Suprapubic skin (tissue), 4 donors: ENCODE measurements around the gene RPS6KA2. TPM values are rescaled to one million over a fixed set of nuclear protein-coding genes. Genes with fewer than 3 reads are reported as not detected.

Experiments
- DNase-seq, 2 donors: peaks; one replicate each; pipeline ENCODE4 v3.0.0-alpha.2; 2019; ENCODE audit warnings: low spot score in 2 of 2
- H3K27ac ChIP-seq: fragments of 200-600 bp; sonication (generic); one replicate; pipeline ENCODE4 v1.5.1; 2019
- H3K27me3 ChIP-seq: fragments of 200-600 bp; sonication (generic); one replicate; pipeline ENCODE4 v1.5.1; 2019
- H3K36me3 ChIP-seq: fragments of 200-600 bp; sonication (generic); one replicate; pipeline ENCODE4 v1.5.1; 2019
- H3K4me1 ChIP-seq: fragments of 200-600 bp; sonication (generic); one replicate; pipeline ENCODE4 v1.5.1; 2019
- H3K4me3 ChIP-seq: fragments of 200-600 bp; sonication (generic); one replicate; pipeline ENCODE4 v1.5.1; 2019; ENCODE audit warnings: mild to moderate bottlenecking
- H3K9me3 ChIP-seq: fragments of 200-600 bp; sonication (generic); one replicate; pipeline ENCODE4 v1.5.1; 2019
- CTCF ChIP-seq, 2 donors: fragments of 200-600 bp in 1 of 2; fragments of 450-650 bp in 1 of 2; sonication (generic) in 1 of 2; IDR thresholded peaks; one replicate each; pipeline ENCODE4 v1.5.1; 2016 to 2019; ENCODE audit warnings: antibody characterized with exemption in 2 of 2, mild to moderate bottlenecking in 1 of 2, moderate library complexity in 1 of 2
- EP300 ChIP-seq: sonication (generic); formaldehyde crosslinking; IDR thresholded peaks from one replicate; pipeline ENCODE4 v1.6.1; 2017; ENCODE audit warnings: antibody characterized with exemption
- POLR2A ChIP-seq, 2 donors: fragments of 450-650 bp; IDR thresholded peaks; one replicate each; pipeline ENCODE4 v1.6.1; 2017; ENCODE audit warnings: antibody characterized with exemption in 2 of 2, mild to moderate bottlenecking in 2 of 2, moderate library complexity in 2 of 2
- POLR2AphosphoS5 ChIP-seq, 3 donors: sonication (generic); formaldehyde crosslinking; IDR thresholded peaks; one replicate each; pipeline ENCODE4 v1.6.1; 2017; ENCODE audit warnings: antibody characterized with exemption in 3 of 3
- WGBS: methylation state at CpG from one replicate; pipeline ENCODE4 v1.1.5; 2018; 5-methylcytosine and 5-hydroxymethylcytosine counted together
- total RNA-seq, 4 donors: library from RNA; depleted of rRNA; stranded (reverse); fragments of >200 nt; gene quantifications; one replicate each; pipeline ENCODE4 v1.1.0, GENCODE V29; 2016

The RPS6KA2 gene
- total RNA-seq, 4 donors from 2014 or later = 24.2 to 38.5 (median 32.3) TPM

GRCh38 chr6:166629628-166630027 lies 2.6 kb upstream of the RPS6KA2 start:
- Histone ChIP-seq H3K4me3 (no peak overlapping the region), H3K27ac (no peak overlapping the region), H3K27me3 (peaks cover 7% of the 10 kb centered on the region), H3K9me3 (no peaks in the 10 kb centered on the region), H3K4me1 (peaks cover 21% of the 10 kb centered on the region), H3K36me3 (no peaks in the 10 kb centered on the region)
- DNase-seq = no peak
- TF ChIP-seq CTCF (IDR thresholded peaks at IDR 0.05) = no peak
- no peak for TF ChIP-seq POLR2AphosphoS5 (IDR thresholded peaks at IDR 0.05)
- no peak for TF ChIP-seq EP300
- TF ChIP-seq POLR2A (IDR thresholded peaks at IDR 0.05) = no peak
- WGBS = 89% methylated on average over 5 of the region's 5 CpGs

- WGBS = 4% methylated on average over 49 of the region's 61 CpGs
- no peaks in the 10 kb centered on the region for H3K36me3 ChIP-seq
- peak overlapping the region; percentile 88 for H3K4me3 ChIP-seq
- peaks cover 7% of the 10 kb centered on the region for H3K27me3 ChIP-seq
- peak; percentile 88 for DNase-seq
- peak overlapping the region; percentile 93 for H3K27ac ChIP-seq
- TF ChIP-seq POLR2AphosphoS5 (IDR thresholded peaks at IDR 0.05) (no peak), EP300 (no peak), POLR2A (IDR thresholded peaks at IDR 0.05) (no peak), CTCF (IDR thresholded peaks at IDR 0.05) (no peak)
- H3K4me1 ChIP-seq = peaks cover 31% of the 10 kb centered on the region
- no peaks in the 10 kb centered on the region for H3K9me3 ChIP-seq
Measured at GRCh38 chr6:166627875-166628801, 1.1 kb upstream of the RPS6KA2 start.

GRCh38 chr6:166626177-166627032 lies 646 bp downstream of the RPS6KA2 start:
- Histone ChIP-seq H3K27me3 (peaks cover 7% of the 10 kb centered on the region), H3K4me1 (peaks cover 37% of the 10 kb centered on the region), H3K4me3 (peak overlapping the region; percentile 88), H3K36me3 (no peaks in the 10 kb centered on the region), H3K27ac (peak overlapping the region; percentile 90), H3K9me3 (no peaks in the 10 kb centered on the region)
- DNase-seq = no peak
- TF ChIP-seq POLR2AphosphoS5 (IDR thresholded peaks at IDR 0.05) = no peak
- no peak for TF ChIP-seq EP300
- TF ChIP-seq POLR2A (IDR thresholded peaks at IDR 0.05) = no peak
- TF ChIP-seq CTCF (IDR thresholded peaks at IDR 0.05) = no peak
- WGBS = 2% methylated on average over 12 of the region's 66 CpGs

GRCh38 chr6:166625356-166625755 lies 1.7 kb downstream of the RPS6KA2 start:
- no peaks in the 10 kb centered on the region for H3K9me3 ChIP-seq
- H3K27ac ChIP-seq = peak overlapping the region; percentile 76
- H3K4me1 ChIP-seq = peaks cover 47% of the 10 kb centered on the region
- TF ChIP-seq POLR2A (IDR thresholded peaks at IDR 0.05) (no peak), CTCF (IDR thresholded peaks at IDR 0.05) (no peak), POLR2AphosphoS5 (IDR thresholded peaks at IDR 0.05) (no peak), EP300 (no peak)
- 49% methylated on average over 5 of the region's 5 CpGs for WGBS
- DNase-seq = no peak
- no peaks in the 10 kb centered on the region for H3K36me3 ChIP-seq
- H3K27me3 ChIP-seq = peaks cover 7% of the 10 kb centered on the region
- peak overlapping the region; percentile 88 for H3K4me3 ChIP-seq
